ENCODE measurements around the gene SLC9A9.

SLC9A9 gene

DNA sequence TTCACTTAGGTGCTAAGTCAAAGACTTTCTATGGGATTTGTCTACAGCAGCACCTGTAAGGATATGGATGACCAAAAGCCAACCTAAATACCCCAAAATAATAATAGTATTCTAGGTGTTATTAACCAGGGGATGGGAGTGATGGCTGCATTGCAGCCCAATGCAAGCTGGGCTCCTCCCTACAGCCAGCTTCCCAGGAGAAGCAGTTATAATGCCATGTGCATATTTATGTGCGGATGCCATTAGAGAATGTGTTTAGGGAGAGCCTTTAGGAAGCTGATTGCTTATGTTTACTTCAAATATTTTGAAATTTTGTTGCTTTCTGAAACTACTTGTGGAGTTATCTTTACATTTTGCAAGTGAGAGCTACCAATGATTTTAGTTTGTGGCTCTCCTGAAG is 491.4 kb downstream of the SLC9A9 start:
- DNase-seq (ENCODE audit: low read depth): no peak

DNA sequence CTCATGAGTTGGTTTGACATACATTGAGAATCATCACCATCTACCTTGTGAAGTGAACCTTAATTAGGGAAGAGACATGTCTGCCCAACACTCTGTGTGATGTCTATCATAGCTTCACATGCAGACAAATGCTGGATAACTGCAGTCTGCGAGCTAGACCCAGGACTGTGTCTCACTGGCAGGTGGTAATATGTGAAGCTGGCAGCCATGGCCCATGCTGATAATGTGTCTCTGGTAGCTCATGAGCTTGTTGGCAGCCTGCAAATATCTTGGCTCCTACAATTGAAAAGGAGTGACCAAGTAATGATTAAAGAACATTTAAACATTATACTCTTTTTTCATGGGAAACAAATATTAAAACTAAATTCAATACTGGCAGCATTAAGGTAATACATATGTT is 493.9 kb downstream of the SLC9A9 start:
- DNase-seq (ENCODE audit: low read depth): no peak

DNA sequence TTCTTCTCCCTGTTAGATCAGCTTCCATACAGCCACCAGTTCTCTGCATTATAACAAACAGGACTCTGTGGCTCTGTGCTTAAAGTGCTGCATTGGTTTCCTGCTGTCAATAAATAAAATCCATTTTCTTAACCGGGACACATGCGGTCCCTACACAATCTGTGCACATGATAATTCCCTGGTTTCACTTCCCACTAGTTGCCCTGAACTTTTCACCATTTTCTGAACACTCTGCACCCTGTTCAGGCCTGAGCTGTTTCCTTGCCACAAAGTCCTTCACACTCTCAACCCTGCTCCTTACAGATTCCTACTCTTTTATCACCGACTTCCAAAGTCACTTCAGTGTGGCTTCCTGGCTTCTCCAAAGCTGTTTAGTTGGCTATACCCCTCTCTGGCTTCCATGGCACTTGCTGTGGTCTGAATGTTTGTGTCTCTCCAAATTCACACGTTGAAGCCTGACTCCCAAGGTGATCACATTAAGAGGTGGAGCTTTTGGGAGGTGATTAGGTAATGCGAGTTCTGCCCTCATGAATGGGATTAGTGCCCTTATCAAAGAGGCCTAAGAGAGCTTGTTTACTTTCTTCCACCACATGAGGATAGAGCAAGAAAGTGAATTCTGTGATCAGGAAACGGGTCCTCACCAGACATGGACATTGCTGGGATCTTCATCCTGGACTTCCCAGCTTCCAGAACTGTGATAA is 495.3 kb downstream of the SLC9A9 start:
- DNase-seq (ENCODE audit: low read depth): no peak

DNA sequence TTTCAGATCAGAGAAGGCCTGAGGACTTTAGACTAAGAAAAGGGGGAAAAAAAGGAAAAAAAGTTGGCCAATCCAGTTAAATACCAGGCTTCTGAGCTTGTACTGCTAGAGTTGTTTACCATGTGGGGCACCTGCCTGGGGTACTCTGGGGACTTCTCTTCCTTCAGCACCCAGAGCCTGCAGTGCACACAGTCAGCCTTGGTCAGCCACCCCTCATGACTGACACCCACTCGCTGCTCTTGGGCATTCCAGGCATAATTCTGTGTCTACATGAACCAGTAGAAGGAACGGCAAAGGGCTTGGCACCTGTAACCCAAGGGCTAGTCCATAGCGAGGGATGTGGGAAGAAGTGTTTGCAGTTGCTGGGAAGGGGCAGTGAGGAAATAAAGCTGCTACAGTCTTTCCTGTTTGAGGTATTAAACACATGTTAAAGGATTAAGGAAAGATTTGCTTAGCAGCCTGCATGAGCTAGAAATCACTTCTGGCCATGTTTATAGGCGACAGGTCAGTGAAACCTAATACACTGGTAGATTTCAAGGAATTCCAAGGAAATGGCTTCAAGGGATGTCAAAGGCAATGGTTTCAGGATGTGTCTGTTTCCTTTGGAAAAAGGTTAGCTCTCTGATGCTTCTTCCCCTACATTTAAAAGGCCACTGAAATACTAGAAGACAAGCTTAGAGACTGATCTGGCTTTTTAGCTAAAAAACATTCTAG is 496.2 kb downstream of the SLC9A9 start:
- no peak for DNase-seq (ENCODE audit: low read depth)

DNA sequence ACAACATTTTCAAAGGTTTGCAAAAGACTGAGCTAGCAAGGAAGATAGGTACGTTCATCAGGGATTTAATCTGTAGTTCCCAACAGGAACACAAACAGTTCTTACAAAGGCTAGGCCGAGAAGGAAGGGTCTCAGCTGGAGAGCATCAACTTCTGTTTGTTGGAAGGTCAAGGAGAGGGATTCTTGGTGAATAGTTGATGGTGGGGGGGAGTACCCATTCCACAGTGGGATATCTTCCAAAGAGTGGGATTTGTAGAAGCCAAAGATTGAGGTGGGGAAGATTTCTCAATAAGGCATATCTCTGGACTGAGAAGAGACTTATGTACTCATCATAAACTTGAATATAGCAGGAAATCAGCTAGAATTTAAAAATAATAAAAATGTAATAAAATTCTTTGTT is 496.9 kb downstream of the SLC9A9 start:
- DNase-seq (ENCODE audit: low read depth): no peak

DNA sequence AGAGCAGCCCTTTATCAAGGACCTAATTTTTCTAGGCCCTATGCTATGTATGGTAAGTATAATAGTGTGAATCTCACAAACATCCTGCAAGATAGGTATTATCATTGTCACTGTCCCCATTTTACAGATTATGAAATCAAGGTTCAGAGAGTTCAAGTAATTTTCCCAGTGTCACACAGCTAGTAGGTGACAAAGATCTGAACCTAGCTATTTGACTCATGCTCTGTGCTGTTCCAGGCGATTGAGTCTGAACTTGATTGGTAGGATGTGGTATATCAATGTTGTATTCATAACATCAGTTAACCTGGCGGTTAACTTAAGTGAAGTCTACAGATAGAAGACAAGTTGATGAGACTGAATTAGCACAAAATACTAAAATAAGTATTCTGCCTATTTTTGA is 498.8 kb downstream of the SLC9A9 start:
- DNase-seq (ENCODE audit: low read depth): no peak

DNA sequence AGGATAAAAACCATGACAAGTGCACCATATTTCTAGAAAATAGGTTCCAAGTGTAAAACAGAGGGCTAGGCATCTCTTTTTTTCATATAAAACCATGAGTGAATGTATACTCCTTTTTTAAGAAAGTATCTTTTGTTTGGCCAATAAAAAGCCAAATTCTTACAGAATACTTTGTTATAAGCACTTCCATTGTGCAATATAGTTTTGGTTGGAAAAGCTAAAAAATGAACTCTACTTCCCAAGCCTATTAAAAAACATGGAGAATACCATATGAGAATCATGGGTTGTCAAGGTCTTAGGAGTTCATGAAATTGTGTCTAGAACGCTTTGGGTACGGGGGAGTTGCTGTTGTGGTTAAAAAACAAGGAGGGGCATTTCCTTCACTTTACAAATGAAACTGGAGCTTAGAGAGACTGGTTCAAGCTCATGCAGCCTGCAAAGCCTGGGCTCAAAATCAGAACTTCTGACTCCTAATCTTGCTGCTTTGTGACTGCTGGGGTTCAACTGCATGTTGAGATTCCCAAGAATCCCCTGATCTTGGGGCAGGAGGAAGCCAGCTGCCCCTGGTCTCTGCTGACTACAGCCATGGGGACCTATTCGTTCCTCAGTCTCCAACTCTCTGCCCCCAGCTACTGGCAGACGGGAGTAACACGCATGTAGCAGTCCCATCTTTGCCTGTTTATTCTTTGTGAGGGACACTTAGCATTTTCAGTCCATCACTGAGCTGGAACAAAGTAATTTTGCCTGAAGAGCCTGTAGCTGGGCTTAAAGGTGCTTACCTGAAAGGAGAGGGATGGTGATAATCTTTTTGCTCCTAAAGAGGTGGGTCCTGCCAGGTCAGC is 499.6 kb downstream of the SLC9A9 start:
- no peak for DNase-seq (ENCODE audit: low read depth)

DNA sequence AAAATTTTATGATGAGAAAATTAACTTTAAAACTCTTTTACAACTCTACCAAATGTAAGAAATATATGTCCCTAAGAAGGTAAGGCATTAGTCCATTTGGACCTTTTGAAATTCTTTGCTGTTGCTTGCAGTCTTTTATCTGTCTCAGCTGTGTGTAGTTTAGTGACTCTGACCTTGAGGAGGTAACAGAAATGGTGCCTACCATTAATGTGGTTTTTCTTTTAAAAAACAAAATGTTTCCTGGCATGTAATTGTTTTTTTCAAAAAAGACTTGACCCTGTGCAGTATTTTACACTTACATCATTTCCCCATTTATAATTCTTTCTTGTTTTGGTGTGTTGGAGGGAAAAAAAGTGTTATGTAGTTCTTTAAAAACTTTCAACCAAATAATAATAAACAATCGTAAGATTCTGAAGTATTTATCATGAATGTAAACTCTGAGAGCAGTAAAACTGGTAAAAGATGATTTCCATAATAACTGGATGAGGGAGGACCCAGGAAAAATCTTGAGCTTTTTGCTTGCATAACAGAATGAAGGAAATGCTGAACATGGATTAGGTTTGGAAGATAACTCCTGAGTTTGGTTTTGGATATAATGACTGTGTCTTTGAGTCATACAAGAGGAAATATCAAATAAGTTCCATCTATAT is 503.6 kb downstream of the SLC9A9 start:
- no peak for DNase-seq (ENCODE audit: low read depth)

DNA sequence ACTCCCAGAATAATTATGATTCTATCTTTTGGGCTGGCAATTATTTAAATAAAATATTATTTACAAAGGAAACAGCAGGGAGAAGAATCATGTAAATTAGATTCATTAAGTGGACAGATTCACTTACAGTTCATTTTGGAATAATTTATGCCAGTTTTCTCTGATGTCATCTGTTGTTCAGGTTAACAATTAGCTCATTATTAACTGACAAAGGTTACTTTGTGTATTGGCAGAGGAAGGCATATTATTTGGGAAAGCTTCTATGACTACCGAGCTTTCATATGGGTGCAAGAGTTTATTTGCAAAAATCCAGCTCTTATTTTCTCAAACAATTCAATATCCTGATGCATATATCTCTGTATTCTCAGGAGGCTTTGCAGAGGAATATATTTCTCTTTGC is 504.3 kb downstream of the SLC9A9 start:
- no peak for DNase-seq (ENCODE audit: low read depth)

DNA sequence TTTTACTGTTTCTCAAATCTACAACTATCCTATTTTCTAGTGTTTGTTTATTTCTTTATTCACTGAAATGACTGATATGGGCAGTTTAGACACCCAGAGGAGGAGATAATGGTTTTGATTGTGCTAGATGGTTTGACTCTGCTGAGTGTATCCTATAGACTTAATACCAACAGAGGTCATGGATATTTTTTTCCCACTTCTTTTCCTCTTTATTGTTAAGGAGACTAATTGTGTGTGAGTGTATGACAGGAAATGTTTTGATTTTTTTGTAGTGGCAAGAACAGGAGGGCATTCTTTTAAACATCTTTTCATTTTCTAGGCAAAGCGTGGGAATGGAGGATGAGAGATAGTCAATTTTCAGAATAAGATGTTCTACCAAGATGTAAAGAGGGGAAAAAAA is 505.2 kb downstream of the SLC9A9 start:
- no peak for DNase-seq (ENCODE audit: low read depth)

DNA sequence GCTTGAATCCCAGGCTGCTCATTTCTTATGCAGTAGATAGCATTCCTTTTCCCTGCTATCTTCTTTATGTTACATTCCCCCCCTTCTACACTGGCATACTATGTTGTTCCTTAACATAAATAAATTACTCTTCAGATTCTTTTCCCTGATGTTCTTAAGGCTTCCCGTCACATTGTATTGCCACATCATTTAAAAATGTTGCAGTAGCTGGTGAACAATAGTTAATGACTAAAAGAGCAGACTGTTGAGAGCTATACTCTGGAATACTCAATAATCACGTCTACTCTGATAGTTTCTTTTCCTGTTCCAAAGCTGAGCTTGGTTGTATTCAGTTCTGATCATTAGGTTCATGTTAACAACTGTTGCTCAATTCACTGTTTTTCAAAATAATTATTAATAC is 508.8 kb downstream of the SLC9A9 start:
- no peak for DNase-seq (ENCODE audit: low read depth)

DNA sequence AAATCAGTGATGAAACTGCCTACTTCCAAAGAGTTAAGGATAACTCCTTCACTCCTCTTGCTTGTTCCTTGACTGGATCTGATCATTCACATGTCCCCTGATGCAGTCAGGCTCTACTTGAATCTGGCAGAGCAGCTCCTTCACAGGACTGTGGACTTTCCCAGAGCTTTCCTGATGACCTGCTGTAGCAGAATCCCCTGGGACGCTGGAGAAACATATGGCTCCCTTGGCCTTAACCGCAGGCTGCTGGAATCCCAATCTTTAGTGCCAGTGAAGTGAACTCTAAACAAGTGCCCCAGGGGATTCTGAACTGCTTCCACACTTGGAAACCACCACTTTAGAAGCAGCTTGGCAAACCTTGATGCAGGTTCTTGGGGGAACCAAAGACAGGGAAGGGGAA is 510.9 kb downstream of the SLC9A9 start:
- no peak for DNase-seq (ENCODE audit: low read depth)

DNA sequence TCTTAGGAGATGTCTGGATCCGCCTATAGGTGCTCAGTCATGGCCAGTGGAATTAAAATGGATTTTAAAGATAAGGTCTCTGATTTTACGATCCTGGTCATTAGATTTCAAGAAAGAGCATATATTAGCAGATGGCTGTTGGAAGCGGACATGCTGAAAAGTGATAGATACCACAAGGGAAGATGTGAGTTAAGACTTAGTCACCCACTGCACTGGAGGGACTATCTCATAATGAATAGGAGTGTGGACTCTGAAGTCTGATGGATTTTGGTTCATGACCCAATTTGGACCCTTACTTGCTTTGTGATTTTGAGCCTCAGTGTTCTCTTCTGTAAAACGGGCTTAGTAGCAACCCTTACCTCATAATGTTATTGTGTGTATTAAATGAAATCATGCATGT is 514.0 kb downstream of the SLC9A9 start:
- DNase-seq (ENCODE audit: low read depth): no peak

DNA sequence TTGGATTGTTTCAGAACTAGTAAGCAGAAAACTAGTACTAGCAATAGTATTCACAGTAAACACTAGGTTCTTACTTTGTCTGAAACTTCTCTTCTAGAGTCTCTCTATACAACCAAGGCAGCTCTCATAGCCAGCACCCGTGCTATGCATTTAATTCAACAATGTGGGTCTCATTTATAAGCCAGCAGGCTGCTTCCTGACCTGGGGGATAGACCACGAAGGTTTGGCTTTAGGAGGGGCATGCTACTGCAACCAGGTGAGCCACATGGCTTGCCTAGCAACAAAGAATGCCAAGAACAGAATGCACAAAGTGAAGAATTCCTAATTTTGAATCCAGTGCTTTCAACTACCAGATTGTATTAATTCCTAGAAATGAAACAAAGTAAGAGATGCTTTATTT is 514.9 kb downstream of the SLC9A9 start:
- DNase-seq (ENCODE audit: low read depth): no peak

DNA sequence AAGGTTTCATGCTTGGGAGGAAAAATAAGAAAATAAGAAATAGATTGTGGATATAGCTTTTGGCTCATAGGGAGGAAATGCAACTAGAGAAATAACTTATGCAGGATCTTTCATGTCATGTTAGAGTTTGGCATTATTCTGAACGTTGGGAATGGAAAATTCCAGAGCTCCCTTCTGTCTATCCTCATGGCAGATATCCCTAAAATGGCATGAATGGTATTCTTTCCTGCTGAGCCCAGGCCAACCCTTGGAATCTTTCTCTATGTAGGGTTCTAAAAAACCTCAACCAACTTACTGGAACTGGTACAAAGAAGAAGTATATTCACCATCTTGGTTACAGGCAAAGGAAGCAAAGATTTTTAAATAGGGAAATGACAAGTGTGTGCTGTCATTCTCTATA is 516.2 kb downstream of the SLC9A9 start:
- no peak for DNase-seq (ENCODE audit: low read depth)

DNA sequence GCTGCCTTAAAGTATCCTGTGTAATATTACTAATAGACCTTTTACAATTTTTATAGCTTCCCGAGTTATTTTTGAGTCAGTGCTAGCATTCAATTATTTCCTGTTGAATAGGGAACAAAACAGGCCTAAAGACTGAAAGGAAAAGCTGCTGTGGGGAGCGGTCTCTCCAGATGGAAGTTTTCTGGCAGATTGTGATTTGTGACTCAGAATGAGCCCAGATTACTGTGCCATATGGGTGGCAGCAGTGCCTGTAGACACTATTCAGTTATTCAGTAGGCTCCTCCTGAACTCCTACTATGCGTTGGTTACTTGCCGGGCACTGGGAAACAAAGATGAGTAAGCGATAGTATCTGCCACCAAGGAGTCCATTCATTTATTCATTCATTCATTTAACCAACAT is 516.9 kb downstream of the SLC9A9 start:
- DNase-seq (ENCODE audit: low read depth): no peak

DNA sequence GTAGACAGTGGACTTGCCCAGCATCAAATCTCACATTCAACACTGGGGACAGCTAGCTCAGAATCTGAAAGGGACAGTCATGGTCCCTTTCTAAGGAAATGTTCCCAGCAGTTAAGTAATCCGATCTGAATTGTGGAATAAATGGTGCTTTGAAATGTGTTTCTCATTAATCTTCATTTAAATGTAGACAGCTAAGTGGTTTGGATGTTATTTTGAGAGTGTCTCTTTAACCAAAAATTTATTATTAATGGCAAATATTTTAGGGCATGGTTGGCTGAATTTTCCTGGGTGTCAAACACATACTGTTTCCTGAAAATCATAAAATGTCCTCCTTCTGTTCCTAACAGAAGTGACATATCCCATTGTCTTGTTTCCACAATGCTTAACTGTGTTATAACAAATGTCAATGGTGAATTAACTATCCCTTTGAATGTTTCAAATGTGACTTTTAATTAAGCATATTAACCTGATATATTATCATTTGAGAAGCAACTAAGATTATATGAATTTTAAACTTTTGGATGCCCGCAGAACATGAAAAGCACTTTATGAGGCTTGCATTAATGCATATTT is 517.9 kb downstream of the SLC9A9 start:
- DNase-seq (ENCODE audit: low read depth): no peak

DNA sequence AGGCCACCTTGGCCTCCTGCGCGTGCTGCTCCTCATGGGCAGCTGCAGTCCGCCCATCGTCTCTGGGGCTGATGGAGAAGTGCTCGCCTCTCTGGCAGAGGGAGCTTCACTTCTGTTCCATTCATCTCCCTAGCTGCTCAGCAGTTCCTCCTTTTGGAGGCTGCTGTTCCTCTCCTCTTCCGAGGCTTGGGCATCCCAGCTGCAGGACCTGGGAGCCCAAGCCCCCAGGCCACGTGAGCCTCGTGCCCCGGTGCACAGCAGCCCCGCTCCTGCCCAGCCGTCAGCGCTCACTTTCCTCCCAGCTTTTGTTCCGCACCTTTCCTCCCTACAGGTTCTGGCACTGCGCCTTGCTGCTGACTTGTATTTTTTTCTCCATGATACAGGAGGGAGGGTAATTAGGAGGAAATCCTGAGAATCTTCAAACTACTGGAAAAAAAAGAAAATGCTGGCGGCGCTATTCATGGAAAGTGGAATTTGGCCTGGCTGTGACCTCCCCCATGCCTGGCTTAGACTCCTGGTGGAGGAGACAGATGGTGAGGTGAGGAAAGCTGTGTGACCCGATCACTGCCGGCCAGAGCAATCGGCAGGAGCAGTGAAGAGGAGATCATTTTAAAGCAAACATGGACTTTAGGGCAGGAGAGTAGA is 518.6 kb downstream of the SLC9A9 start:
- DNase-seq (ENCODE audit: low read depth): no peak

DNA sequence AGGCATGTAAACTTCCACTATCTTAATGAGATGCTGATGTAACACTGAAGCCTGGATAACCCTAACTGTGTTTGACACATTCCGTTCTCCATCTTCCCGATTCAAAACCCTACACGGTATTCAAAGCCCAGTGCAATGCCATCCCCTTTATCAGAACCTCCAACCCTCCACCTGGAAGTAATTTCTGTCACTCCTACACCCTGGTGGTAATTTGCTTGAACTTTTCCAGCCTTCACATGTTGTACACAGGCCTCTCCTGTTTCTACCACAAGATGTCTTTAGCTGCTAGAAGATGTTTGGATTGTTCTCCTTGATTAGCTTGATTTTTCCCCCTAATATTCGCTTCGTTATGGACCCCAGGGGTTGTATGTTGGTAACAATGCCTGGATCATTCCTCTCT is 519.8 kb downstream of the SLC9A9 start:
- DNase-seq (ENCODE audit: low read depth): no peak

DNA sequence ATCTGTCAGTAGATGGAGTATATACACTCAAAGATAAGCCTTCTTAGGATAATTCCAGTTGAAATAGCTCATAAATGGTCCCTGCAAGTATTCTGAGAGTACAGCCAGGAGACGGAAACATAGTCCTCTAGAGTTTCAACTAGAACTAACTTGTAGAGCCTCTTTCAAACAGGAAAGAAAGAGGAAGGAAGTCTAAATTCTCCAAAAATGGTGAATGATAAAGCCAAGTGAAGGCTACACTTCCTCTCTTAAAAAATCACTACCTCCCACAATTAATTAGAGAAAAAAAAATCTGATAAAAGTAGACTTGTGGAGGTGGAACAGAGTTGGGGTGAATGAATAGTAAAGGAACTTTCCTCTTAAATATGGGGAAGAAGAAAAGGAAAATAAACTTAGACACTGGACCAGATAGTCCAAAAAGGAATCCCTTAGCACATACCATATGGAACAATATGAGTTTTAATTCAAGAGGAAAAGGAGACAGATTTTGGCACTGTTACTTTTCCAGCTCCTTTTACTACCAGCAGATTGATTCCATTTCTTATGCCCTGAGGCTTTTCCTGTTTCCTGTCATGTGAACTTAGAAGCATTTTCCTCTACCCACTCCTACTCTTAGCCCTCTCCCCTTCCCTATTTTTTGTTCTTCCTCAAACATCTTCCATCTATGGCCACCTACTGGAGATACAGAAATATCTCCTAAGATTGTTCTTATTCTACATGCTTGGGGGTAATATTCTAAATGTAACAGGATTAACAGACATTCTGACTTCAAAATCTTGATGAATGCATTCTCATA is 521.1 kb downstream of the SLC9A9 start:
- DNase-seq (ENCODE audit: low read depth): no peak

Measured in T follicular helper cell (primary cell).